ENCODE data around the gene RPN1.
"Not testable (repeated sequence)": the region's sequence is repeated elsewhere in the genome, so short reads cannot be mapped to it uniquely, and the experiment has no call there.

GRCh38 chr3:128653993-128654805 is 3.6 kb upstream of the RPN1 start:
- TF ChIP-seq CTCF, POLR2A (IDR thresholded peaks at IDR 0.05): not testable (repeated sequence)
